ENCODE results near the gene PLPP3. TPM values are rescaled to one million over a fixed set of nuclear protein-coding genes. Genes with fewer than 3 reads are reported as not detected.
"Not testable (repeated sequence)": the region's sequence is repeated elsewhere in the genome, so short reads cannot be mapped to it uniquely, and the experiment has no call there.

PLPP3 gene
- polyA plus RNA-seq: 10 to 100 TPM in 2 of 4 donors, 1 to 10 TPM in 2; 1.6 to 71.6 (median 23.1) TPM
- long read RNA-seq, donor 1: 0 reads
- long read RNA-seq, donor 2, partial matches to known transcripts: 0 of 6 reads
- long read RNA-seq, donor 2, other reads (novel, unspliced or antisense): 0 of 6 reads
- long read RNA-seq, donor 3, transcript PLPP3-201 (6 exons, 3,292 nt): minor isoform, 5 of 16 reads
- long read RNA-seq, donor 3, transcript PLPP3-202 (2 exons, 2,039 nt): major isoform, 11 of 16 reads
- long read RNA-seq, donor 3, partial matches to known transcripts: 0 of 16 reads
- long read RNA-seq, donor 3, other reads (novel, unspliced or antisense): 0 of 16 reads
- long read RNA-seq, donor 4: 0 reads
- long read RNA-seq, donor 5, partial matches to known transcripts: 0 of 6 reads
- long read RNA-seq, donor 5, other reads (novel, unspliced or antisense): 0 of 6 reads
- long read RNA-seq, donor 6, transcript PLPP3-201 (6 exons, 3,292 nt): major isoform, 14 of 19 reads
- long read RNA-seq, donor 6, transcript PLPP3-202 (2 exons, 2,039 nt): minor isoform, 5 of 19 reads
- long read RNA-seq, donor 6, partial matches to known transcripts: 0 of 19 reads
- long read RNA-seq, donor 6, other reads (novel, unspliced or antisense): 0 of 19 reads
- long read RNA-seq, donor 7: 0 reads
- long read RNA-seq, donor 8, partial matches to known transcripts: 0 of 4 reads
- long read RNA-seq, donor 8, other reads (novel, unspliced or antisense): 0 of 4 reads
- long read RNA-seq, donor 9, transcript PLPP3-201 (6 exons, 3,292 nt): major isoform, 7 of 8 reads
- long read RNA-seq, donor 9, partial matches to known transcripts: 0 of 8 reads
- long read RNA-seq, donor 9, other reads (novel, unspliced or antisense): 0 of 8 reads
- long read RNA-seq, donor 10, transcript PLPP3-202 (2 exons, 2,039 nt): minor isoform, 7 of 17 reads
- long read RNA-seq, donor 10, transcript PLPP3-201 (6 exons, 3,292 nt): major isoform, 10 of 17 reads
- long read RNA-seq, donor 10, partial matches to known transcripts: 0 of 17 reads
- long read RNA-seq, donor 10, other reads (novel, unspliced or antisense): 0 of 17 reads

GRCh38 chr1:56578963-56579875 is at the start of gene PLPP3:
Gene PLPP3, minus strand, starts transcription at chr1:56579563. Its CDS starts 547 bp downstream, at chr1:56579016.
- FAIRE-seq (no peak), DNase-seq (peak; percentile 78 to 91)
- H3K4me3 ChIP-seq (ENCODE audit: low read depth in 1 of 3, low read length in 3 of 3): peak within 1 kb of the TSS; percentile 69 to 92 (median 78)

GRCh38 chr1:56627636-56628039 is 48.3 kb upstream of the PLPP3 start:
- Histone ChIP-seq H3K27ac (ENCODE audit: low read depth in 1 of 3, low read length in 2 of 3) (no peak overlapping the region), H3K36me3 (ENCODE audit: control insufficient read depth in 3 of 3, insufficient read depth in 2 of 3, low read depth in 1 of 3, low read length in 3 of 3) (no peaks in the 10 kb centered on the region), H3K27me3 (ENCODE audit: control insufficient read depth in 3 of 3, insufficient read depth in 3 of 3, low read length in 3 of 3) (no peaks in the 10 kb centered on the region), H3K9me3 (ENCODE audit: control insufficient read depth in 2 of 2, insufficient read depth in 1 of 2, low read depth in 1 of 2, low read length in 1 of 2) (peaks cover 0 to 4% of the 10 kb centered on the region in 2 donors), H3K4me1 (ENCODE audit: control insufficient read depth in 3 of 3, insufficient read depth in 2 of 3, low read depth in 1 of 3, low read length in 2 of 3) (no peaks in the 10 kb centered on the region), H3K4me3 (ENCODE audit: low read depth in 1 of 3, low read length in 3 of 3) (no peak overlapping the region)
- no peak for FAIRE-seq
- 70 to 71% (median 70%) methylated on average over 3 of the region's 3 CpGs for WGBS, 3 donors
- no peak for DNase-seq

More at GRCh38 chr1:56578963-56579875, at the start of gene PLPP3:
- Histone ChIP-seq H3K4me1 (ENCODE audit: control insufficient read depth in 3 of 3, insufficient read depth in 2 of 3, low read depth in 1 of 3, low read length in 2 of 3) (peaks cover 0 to 4% (median 0%) of the 10 kb centered on the region in 3 donors), H3K9me3 (ENCODE audit: control insufficient read depth in 2 of 2, insufficient read depth in 1 of 2, low read depth in 1 of 2, low read length in 1 of 2) (no peaks in the 10 kb centered on the region), H3K27me3 (ENCODE audit: control insufficient read depth in 3 of 3, insufficient read depth in 3 of 3, low read length in 3 of 3) (no peaks in the 10 kb centered on the region), H3K27ac (ENCODE audit: low read depth in 1 of 3, low read length in 2 of 3) (peak within 1 kb of the TSS; percentile 83 to 94 (median 93)), H3K36me3 (ENCODE audit: control insufficient read depth in 3 of 3, insufficient read depth in 2 of 3, low read depth in 1 of 3, low read length in 3 of 3) (no peaks in the 10 kb centered on the region)
- 0 to 1% (median 0%) methylated on average over 62 of the region's 62 CpGs for WGBS, 3 donors

- Histone ChIP-seq H3K4me1 (ENCODE audit: control insufficient read depth in 3 of 3, insufficient read depth in 2 of 3, low read depth in 1 of 3, low read length in 2 of 3) (no peaks in the 10 kb centered on the region), H3K27ac (ENCODE audit: low read depth in 1 of 3, low read length in 2 of 3) (no peak overlapping the region), H3K27me3 (ENCODE audit: control insufficient read depth in 3 of 3, insufficient read depth in 3 of 3, low read length in 3 of 3) (no peaks in the 10 kb centered on the region), H3K9me3 (ENCODE audit: control insufficient read depth in 2 of 2, insufficient read depth in 1 of 2, low read depth in 1 of 2, low read length in 1 of 2) (peaks cover 0 to 4% of the 10 kb centered on the region in 2 donors), H3K36me3 (ENCODE audit: control insufficient read depth in 3 of 3, insufficient read depth in 2 of 3, low read depth in 1 of 3, low read length in 3 of 3) (no peaks in the 10 kb centered on the region), H3K4me3 (ENCODE audit: low read depth in 1 of 3, low read length in 3 of 3) (no peak overlapping the region)
- no peak for FAIRE-seq
- DNase-seq: no peak
- 69 to 83% (median 77%) methylated on average over 3 of the region's 3 CpGs for WGBS, 3 donors
Observed at GRCh38 chr1:56627019-56627635, 47.8 kb upstream of the PLPP3 start.

- no peak overlapping the region for H3K27ac ChIP-seq (ENCODE audit: low read depth in 1 of 3, low read length in 2 of 3)
- H3K36me3 ChIP-seq (ENCODE audit: control insufficient read depth in 3 of 3, insufficient read depth in 2 of 3, low read depth in 1 of 3, low read length in 3 of 3): no peaks in the 10 kb centered on the region
- no peak for DNase-seq
- H3K4me3 ChIP-seq (ENCODE audit: low read depth in 1 of 3, low read length in 3 of 3): no peak overlapping the region
- FAIRE-seq: no peak
- H3K27me3 ChIP-seq (ENCODE audit: control insufficient read depth in 3 of 3, insufficient read depth in 3 of 3, low read length in 3 of 3): no peaks in the 10 kb centered on the region
- no peaks in the 10 kb centered on the region for H3K4me1 ChIP-seq (ENCODE audit: control insufficient read depth in 3 of 3, insufficient read depth in 2 of 3, low read depth in 1 of 3, low read length in 2 of 3)
- peaks cover 0 to 4% of the 10 kb centered on the region in 2 donors for H3K9me3 ChIP-seq (ENCODE audit: control insufficient read depth in 2 of 2, insufficient read depth in 1 of 2, low read depth in 1 of 2, low read length in 1 of 2)
Observed at GRCh38 chr1:56626546-56626945, 47.2 kb upstream of the PLPP3 start.

GRCh38 chr1:56625819-56626440 is 46.6 kb upstream of the PLPP3 start:
- H3K4me1 ChIP-seq (ENCODE audit: control insufficient read depth in 3 of 3, insufficient read depth in 2 of 3, low read depth in 1 of 3, low read length in 2 of 3): no peaks in the 10 kb centered on the region
- H3K27ac ChIP-seq (ENCODE audit: low read depth in 1 of 3, low read length in 2 of 3): no peak overlapping the region
- FAIRE-seq: no peak
- H3K4me3 ChIP-seq (ENCODE audit: low read depth in 1 of 3, low read length in 3 of 3): no peak overlapping the region
- no peaks in the 10 kb centered on the region for H3K27me3 ChIP-seq (ENCODE audit: control insufficient read depth in 3 of 3, insufficient read depth in 3 of 3, low read length in 3 of 3)
- no peaks in the 10 kb centered on the region for H3K36me3 ChIP-seq (ENCODE audit: control insufficient read depth in 3 of 3, insufficient read depth in 2 of 3, low read depth in 1 of 3, low read length in 3 of 3)
- H3K9me3 ChIP-seq (ENCODE audit: control insufficient read depth in 2 of 2, insufficient read depth in 1 of 2, low read depth in 1 of 2, low read length in 1 of 2): peaks cover 0 to 4% of the 10 kb centered on the region in 2 donors
- no peak for DNase-seq
- 50 to 63% (median 52%) methylated on average over 5 of the region's 5 CpGs for WGBS, 3 donors

- no peak overlapping the region for H3K27ac ChIP-seq (ENCODE audit: low read depth in 1 of 3, low read length in 2 of 3)
- DNase-seq (peak in 1 of 2 donors; percentile 5), FAIRE-seq (no peak)
- no peak overlapping the region for H3K4me3 ChIP-seq (ENCODE audit: low read depth in 1 of 3, low read length in 3 of 3)
- WGBS, 3 donors: 40 to 78% (median 72%) methylated on average over 2 of the region's 2 CpGs
- no peaks in the 10 kb centered on the region for H3K27me3 ChIP-seq (ENCODE audit: control insufficient read depth in 3 of 3, insufficient read depth in 3 of 3, low read length in 3 of 3)
- peaks cover 0 to 5% of the 10 kb centered on the region in 2 donors for H3K9me3 ChIP-seq (ENCODE audit: control insufficient read depth in 2 of 2, insufficient read depth in 1 of 2, low read depth in 1 of 2, low read length in 1 of 2)
- no peaks in the 10 kb centered on the region for H3K36me3 ChIP-seq (ENCODE audit: control insufficient read depth in 3 of 3, insufficient read depth in 2 of 3, low read depth in 1 of 3, low read length in 3 of 3)
- H3K4me1 ChIP-seq (ENCODE audit: control insufficient read depth in 3 of 3, insufficient read depth in 2 of 3, low read depth in 1 of 3, low read length in 2 of 3): no peaks in the 10 kb centered on the region
Observed at GRCh38 chr1:56617141-56617540, 37.8 kb upstream of the PLPP3 start.

- H3K9me3 ChIP-seq (ENCODE audit: control insufficient read depth in 2 of 2, insufficient read depth in 1 of 2, low read depth in 1 of 2, low read length in 1 of 2); H3K27ac ChIP-seq (ENCODE audit: low read depth in 1 of 3, low read length in 2 of 3); FAIRE-seq; H3K36me3 ChIP-seq (ENCODE audit: control insufficient read depth in 3 of 3, insufficient read depth in 2 of 3, low read depth in 1 of 3, low read length in 3 of 3); H3K4me3 ChIP-seq (ENCODE audit: low read depth in 1 of 3, low read length in 3 of 3); DNase-seq; H3K27me3 ChIP-seq (ENCODE audit: control insufficient read depth in 3 of 3, insufficient read depth in 3 of 3, low read length in 3 of 3); H3K4me1 ChIP-seq (ENCODE audit: control insufficient read depth in 3 of 3, insufficient read depth in 2 of 3, low read depth in 1 of 3, low read length in 2 of 3): not testable (repeated sequence)
- WGBS, 3 donors: 87 to 91% (median 89%) methylated on average over 6 of the region's 6 CpGs
Observed at GRCh38 chr1:56610770-56611169, 31.4 kb upstream of the PLPP3 start.

Measured in small intestine (tissue), 16 donors.